Liver (tissue), 9 donors: ENCODE data around the gene COA1. TPM values are rescaled to one million over a fixed set of nuclear protein-coding genes. Genes with fewer than 3 reads are reported as not detected.
A peak's percentile ranks its signal among the peaks of the same experiment; 100 is the strongest.

Source experiments
- DNase-seq: peaks from one replicate; pipeline ENCODE4 v3.0.0-alpha.2; 2017; ENCODE audit warnings: low spot score
- H3K27ac ChIP-seq, 2 donors: one replicate each; pipeline ENCODE4 v1.7.0; 2013; ENCODE audit warnings: inconsistent platforms in 2 of 2, low read length in 2 of 2, control low read depth in 1 of 2, low read depth in 1 of 2, mild to moderate bottlenecking in 1 of 2
- H3K27me3 ChIP-seq, 4 donors: one replicate each; pipeline versions ENCODE4 v1.6.1 to v1.7.0; 2013; ENCODE audit warnings: low read length in 3 of 4, inconsistent platforms in 1 of 4, mild to moderate bottlenecking in 1 of 4, moderate library complexity in 1 of 4; ENCODE audit not compliant: control insufficient read depth in 4 of 4, insufficient read depth in 4 of 4
- H3K36me3 ChIP-seq, 4 donors: one replicate each; pipeline versions ENCODE4 v1.6.1 to v1.7.0; 2013; ENCODE audit warnings: low read length in 3 of 4, mild to moderate bottlenecking in 3 of 4, low read depth in 1 of 4, moderate library complexity in 1 of 4; ENCODE audit not compliant: control insufficient read depth in 4 of 4, insufficient read depth in 3 of 4
- H3K4me1 ChIP-seq, 4 donors: one replicate each; pipeline versions ENCODE4 v1.6.1 to v1.7.0; 2013; ENCODE audit warnings: low read length in 3 of 4, mild to moderate bottlenecking in 3 of 4, moderate library complexity in 1 of 4; ENCODE audit not compliant: control insufficient read depth in 4 of 4, insufficient read depth in 4 of 4
- H3K4me3 ChIP-seq, 3 donors: one replicate each; pipeline versions ENCODE4 v1.6.1 to v1.7.0; 2013; ENCODE audit warnings: low read length in 3 of 3, control low read depth in 1 of 3, low read depth in 1 of 3, mild to moderate bottlenecking in 1 of 3
- H3K9ac ChIP-seq, 2 donors: one replicate each; pipeline ENCODE4 v1.7.0; 2013; ENCODE audit warnings: low read length in 2 of 2, mild to moderate bottlenecking in 2 of 2, moderate library complexity in 2 of 2, control low read depth in 1 of 2, low read depth in 1 of 2
- H3K9me3 ChIP-seq, 4 donors: one replicate each; pipeline versions ENCODE4 v1.6.1 to v1.7.0; 2013; ENCODE audit warnings: low read length in 3 of 4; ENCODE audit not compliant: control insufficient read depth in 4 of 4
- CTCF ChIP-seq: fragments of 150-350 bp; IDR thresholded peaks from 2 replicates; pipeline ENCODE4 v1.5.1; 2017; ENCODE audit warnings: improper control_type of control experiment, low read depth, low read length; ENCODE audit not compliant: missing input control
- EGR1 ChIP-seq, 2 donors: IDR thresholded peaks; 2 replicates each; pipeline ENCODE4 v1.6.1; 2016 to 2018; ENCODE audit warnings: antibody characterized with exemption in 2 of 2, low read depth in 2 of 2
- FOXA1 ChIP-seq: IDR thresholded peaks from 2 replicates; pipeline ENCODE4 v1.6.1; 2016; ENCODE audit warnings: antibody characterized with exemption
- FOXA2 ChIP-seq: IDR thresholded peaks from 2 replicates; pipeline ENCODE4 v1.6.1; 2016; ENCODE audit warnings: antibody characterized with exemption
- HNF4A ChIP-seq, 2 donors: conservative IDR thresholded peaks; 2 replicates each; pipeline ENCODE4 v1.6.1; 2016; ENCODE audit warnings: antibody characterized with exemption in 2 of 2, mild to moderate bottlenecking in 2 of 2
- HNF4G ChIP-seq: IDR thresholded peaks from 2 replicates; pipeline ENCODE4 v1.6.1; 2016; ENCODE audit warnings: antibody characterized with exemption
- MAX ChIP-seq: IDR thresholded peaks from 2 replicates; pipeline ENCODE4 v1.6.1; 2016; ENCODE audit warnings: antibody characterized with exemption
- NR2F2 ChIP-seq: IDR thresholded peaks from 2 replicates; pipeline ENCODE4 v1.6.1; 2016; ENCODE audit warnings: antibody characterized with exemption
- RAD21 ChIP-seq, 2 donors: IDR thresholded peaks; 2 replicates each; pipeline ENCODE4 v1.6.1; 2016; ENCODE audit warnings: antibody characterized with exemption in 2 of 2, mild to moderate bottlenecking in 2 of 2
- REST ChIP-seq: IDR thresholded peaks from 2 replicates; pipeline ENCODE4 v1.6.1; 2016; ENCODE audit warnings: antibody characterized with exemption, mild to moderate bottlenecking
- RXRA ChIP-seq, 2 donors: IDR thresholded peaks; 2 replicates each; pipeline ENCODE4 v1.6.1; 2017 to 2018; ENCODE audit warnings: antibody characterized with exemption in 2 of 2, mild to moderate bottlenecking in 1 of 2
- SP1 ChIP-seq: IDR thresholded peaks from 2 replicates; pipeline ENCODE4 v1.6.1; 2018; ENCODE audit warnings: antibody characterized with exemption, mild to moderate bottlenecking
- WGBS: extraction: QIAGEN DNeasy Blood & Tissue Kit; methylation state at CpG from one replicate; pipeline ENCODE4 v1.1.7; 2013; 5-methylcytosine and 5-hydroxymethylcytosine counted together
- polyA plus RNA-seq, 2 donors: library from polyadenylated mRNA; stranded (reverse) in 1 of 2; unstranded in 1 of 2; fragments of 200-250 nt in 1 of 2; fragments of >200 nt in 1 of 2; fragmentation: Nextera tagmentation in 1 of 2; extraction: Ambion mirVana in 1 of 2; gene quantifications; one replicate each; pipeline versions ENCODE4 v1.2.1 to v1.2.3, GENCODE V29; 2013 to 2015
- total RNA-seq, 2 donors: library from RNA; depleted of rRNA; stranded (reverse); fragments of >200 nt; gene quantifications; one replicate each; pipeline ENCODE4 v1.2.3, GENCODE V29; 2014
- donor health status: healthy.
- donor health status: healthy.
- donor health status: healthy.
- donor health status: healthy.
- donor health status: healthy.

The COA1 gene
- total and polyA plus RNA-seq, 4 donors, result 16.6 to 37.8 (median 29.4) TPM

DNA sequence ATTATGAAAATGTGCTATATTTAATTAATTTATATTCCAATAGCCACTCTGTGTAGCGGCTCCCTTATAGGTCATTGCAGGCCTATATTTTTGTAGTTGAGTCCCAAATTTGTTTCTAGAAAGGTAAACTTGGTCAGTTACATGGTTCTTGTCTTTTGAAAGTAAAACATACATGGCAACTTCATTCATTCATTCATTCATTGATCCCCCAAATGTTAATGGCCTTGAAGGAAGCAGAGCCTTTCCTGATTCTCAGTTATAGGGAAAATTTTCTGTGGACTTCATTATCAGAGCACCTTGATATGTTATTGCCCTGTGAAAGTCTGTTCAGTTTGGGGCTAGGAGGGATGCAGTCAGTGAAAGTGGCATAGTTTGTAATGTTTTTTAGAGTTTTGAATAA is 32.1 kb upstream of the COA1 start:
- no peak overlapping the region for H3K27ac ChIP-seq
- WGBS, result 99% methylated on average over 1 of the region's 1 CpG

DNA sequence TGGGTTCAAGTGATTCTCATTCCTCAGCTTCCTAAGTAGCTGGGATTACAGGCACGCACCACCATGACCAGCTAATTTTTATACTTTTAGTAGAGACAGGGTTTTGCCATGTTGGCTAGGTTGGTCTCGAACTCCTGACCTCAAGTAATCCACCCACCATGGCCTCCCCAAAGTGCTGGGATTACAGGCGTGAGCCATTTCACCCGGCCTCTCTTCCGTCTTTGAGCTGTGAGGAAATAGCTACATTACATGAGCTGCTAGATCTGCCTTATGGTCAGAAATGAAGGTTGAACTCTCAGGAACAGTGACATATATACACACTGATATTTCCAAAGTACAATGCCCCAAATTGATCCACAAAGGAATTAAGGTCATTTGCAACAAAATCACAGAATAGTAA is 31.5 kb upstream of the COA1 start:
- Histone ChIP-seq H3K36me3 (no peaks in the 10 kb centered on the region), H3K4me1 (peaks cover 0 to 13% (median 5%) of the 10 kb centered on the region in 4 donors), H3K9ac (no peak overlapping the region), H3K4me3 (no peak overlapping the region), H3K27me3 (no peaks in the 10 kb centered on the region), H3K27ac (no peak overlapping the region), H3K9me3 (no peaks in the 10 kb centered on the region)
- TF ChIP-seq FOXA1, result no peak
- TF ChIP-seq HNF4A (conservative IDR thresholded peaks at IDR 0.05), result no peak
- no peak for TF ChIP-seq SP1
- no peak for TF ChIP-seq MAX
- no peak for TF ChIP-seq CTCF
- no peak for TF ChIP-seq NR2F2
- no peak for TF ChIP-seq RXRA (IDR thresholded peaks at IDR 0.05)
- DNase-seq, result no peak
- 94% methylated on average over 5 of the region's 5 CpGs for WGBS

More for the DNA sequence above, 32.1 kb upstream of the COA1 start:
- TF ChIP-seq REST (no peak), HNF4G (no peak), RAD21 (IDR thresholded peaks at IDR 0.05) (no peak), FOXA2 (no peak), RXRA (IDR thresholded peaks at IDR 0.05) (no peak), HNF4A (conservative IDR thresholded peaks at IDR 0.05) (no peak)
- H3K9ac ChIP-seq, result no peak overlapping the region
- no peak overlapping the region for H3K4me3 ChIP-seq
- no peak for DNase-seq
- peaks cover 0 to 13% (median 5%) of the 10 kb centered on the region in 4 donors for H3K4me1 ChIP-seq
- H3K9me3 ChIP-seq, result no peaks in the 10 kb centered on the region
- no peaks in the 10 kb centered on the region for H3K36me3 ChIP-seq
- no peaks in the 10 kb centered on the region for H3K27me3 ChIP-seq

- Histone ChIP-seq H3K36me3 (no peaks in the 10 kb centered on the region), H3K27ac (peak overlapping the region in 1 of 2 donors; percentile 54), H3K9ac (peak overlapping the region; percentile 16 to 78), H3K27me3 (no peaks in the 10 kb centered on the region), H3K4me3 (peak overlapping the region; percentile 58 to 85 (median 79)), H3K9me3 (no peaks in the 10 kb centered on the region), H3K4me1 (peaks cover 0 to 10% (median 4%) of the 10 kb centered on the region in 4 donors)
- peak; percentile 76 for DNase-seq
- 7% methylated on average over 56 of the region's 56 CpGs for WGBS
- TF ChIP-seq SP1 (no peak), EGR1 (IDR thresholded peaks at IDR 0.05; ENCODE audit: low read depth in 2 of 2) (no peak), REST (no peak), CTCF (no peak), RAD21 (IDR thresholded peaks at IDR 0.05) (no peak), MAX (no peak), HNF4A (conservative IDR thresholded peaks at IDR 0.05) (no peak)
These were observed 29.7 kb upstream of the COA1 start for GRCh38 chr7:43758822-43759683.
